ENCODE measurements around the gene OR6K6.

- no peak for TF ChIP-seq CTCF (IDR thresholded peaks at IDR 0.05; ENCODE audit: insufficient read depth, low read length, poor library complexity, severe bottlenecking)
- TF ChIP-seq EZH2phosphoT487 (conservative IDR thresholded peaks at IDR 0.05; ENCODE audit: low read length), result no peak
Observed at GRCh38 chr1:158728510-158729225, 25.9 kb upstream of the OR6K6 start.
